Measurements from ENCODE around the gene RUVBL1.

The RUVBL1 gene

GRCh38 chr3:128133273-128133883, 9.8 kb upstream of the RUVBL1 start:
- peak; percentile 28 for DNase-seq (ENCODE audit: low spot score)

GRCh38 chr3:128131897-128132646, 8.5 kb upstream of the RUVBL1 start:
- no peak for DNase-seq (ENCODE audit: low spot score)

DNA sequence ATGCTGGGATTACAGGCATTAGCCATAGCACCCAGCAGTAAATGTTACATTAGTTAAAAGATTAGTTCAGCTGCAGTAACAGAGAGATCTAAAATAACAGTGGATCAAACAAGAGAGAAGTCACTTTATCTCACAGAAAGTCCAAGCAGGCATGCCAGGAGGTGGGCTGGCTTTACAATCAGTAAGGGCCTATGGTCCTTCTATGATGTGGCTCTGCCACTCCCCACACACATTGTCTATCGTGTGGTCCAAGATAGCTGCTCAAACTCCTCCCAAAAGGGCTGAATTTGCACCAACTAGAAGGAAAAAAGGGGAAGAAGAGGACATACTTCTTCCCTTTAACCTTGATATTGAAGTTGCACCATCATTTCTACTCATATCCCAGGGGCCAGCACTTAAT, 4.6 kb upstream of the RUVBL1 start:
- no peak for DNase-seq (ENCODE audit: low spot score)

DNA sequence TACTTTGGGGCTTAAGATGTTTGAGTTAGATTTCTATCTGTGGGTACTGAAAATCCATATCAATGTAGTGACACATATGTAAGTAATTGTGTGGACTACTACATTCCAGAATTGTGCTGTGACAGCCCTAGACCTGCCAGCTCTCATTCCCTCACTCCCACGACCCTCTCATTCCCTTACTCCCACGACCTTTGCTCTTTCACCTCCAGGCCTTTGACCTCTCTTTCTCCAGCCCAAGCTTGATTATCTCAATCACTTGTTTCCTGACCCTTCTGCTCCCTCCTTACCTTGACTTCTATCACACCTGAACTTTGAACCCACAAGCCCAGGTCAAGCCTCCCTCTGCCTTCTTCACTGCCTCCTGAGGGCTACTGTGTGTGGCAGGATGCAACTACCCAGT, 3.6 kb upstream of the RUVBL1 start:
- DNase-seq (ENCODE audit: low spot score), result no peak

DNA sequence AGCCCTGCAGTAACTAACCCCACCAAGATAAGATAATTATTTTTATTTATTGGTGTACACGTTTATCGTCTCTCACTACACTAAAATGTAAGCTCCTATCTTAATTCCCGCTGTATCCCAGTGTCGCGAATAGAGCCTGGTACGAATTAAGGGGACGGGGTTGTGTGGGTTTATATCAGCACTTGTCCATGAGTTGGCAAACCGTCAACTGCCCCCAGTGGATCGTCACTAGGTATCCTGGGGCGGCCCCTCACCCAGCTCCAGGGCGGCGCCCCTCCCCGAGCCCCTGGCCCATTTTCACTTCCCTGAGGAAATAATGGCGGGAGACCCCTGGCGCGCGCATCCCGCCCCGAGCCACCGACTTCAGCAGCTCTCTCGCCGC, 465 bp downstream of the RUVBL1 start:
- no peak for DNase-seq (ENCODE audit: low spot score)

- no peak for DNase-seq (ENCODE audit: low spot score)
Measured at GRCh38 chr3:128122013-128122412, 1.6 kb downstream of the RUVBL1 start.

DNA sequence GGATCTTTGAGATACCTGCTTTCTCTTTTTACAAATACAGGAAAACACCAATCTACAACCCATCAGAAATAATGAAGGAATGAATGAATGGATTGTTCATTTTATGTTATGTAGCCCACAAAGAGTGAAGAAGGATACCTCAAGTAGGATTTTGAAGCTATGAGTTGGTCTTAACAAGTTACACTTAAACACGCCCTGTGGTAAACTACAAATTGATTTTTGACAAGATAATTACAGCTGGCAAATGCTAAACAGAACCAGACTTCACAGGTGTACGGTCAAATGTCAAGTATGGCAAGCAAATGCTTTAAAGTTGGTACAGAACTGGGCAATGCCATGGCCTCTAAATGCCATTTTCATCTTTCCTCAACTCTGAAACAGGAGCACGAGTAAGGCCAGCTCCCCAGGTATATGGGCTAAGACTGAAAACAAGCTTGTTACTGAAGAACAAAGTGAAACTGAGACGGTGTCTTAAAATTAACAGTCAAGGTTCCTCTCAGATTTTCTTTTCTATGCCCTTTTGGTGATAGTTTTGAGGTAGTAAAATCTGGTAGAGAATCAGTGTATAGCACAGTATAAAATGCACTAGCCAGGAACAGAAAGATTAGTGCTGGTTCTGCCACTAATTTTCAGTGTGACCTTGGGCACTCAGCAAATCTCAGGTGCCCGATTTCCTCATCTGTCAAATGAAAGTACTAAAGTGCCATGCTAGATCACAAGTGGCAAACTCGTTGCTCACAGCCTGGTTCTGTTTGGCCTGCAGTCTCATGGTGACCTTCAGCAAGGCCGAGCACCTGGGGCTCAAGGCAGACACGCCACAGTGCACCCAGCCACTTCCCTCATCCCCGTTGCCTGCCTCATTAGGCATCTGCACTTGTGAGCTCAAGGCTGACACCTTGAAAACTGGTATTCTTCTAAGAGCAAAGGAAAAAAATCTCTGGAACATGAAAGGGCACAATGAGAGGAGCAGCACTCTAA, 9.5 kb downstream of the RUVBL1 start:
- no peak for DNase-seq (ENCODE audit: low spot score)

GRCh38 chr3:128112357-128112968, 11.1 kb downstream of the RUVBL1 start:
- DNase-seq (ENCODE audit: low spot score), result no peak

GRCh38 chr3:128111147-128111546, 12.5 kb downstream of the RUVBL1 start:
- DNase-seq (ENCODE audit: low spot score), result no peak

- no peak for DNase-seq (ENCODE audit: low spot score)
Measured at GRCh38 chr3:128107834-128108233, 15.8 kb downstream of the RUVBL1 start.

DNA sequence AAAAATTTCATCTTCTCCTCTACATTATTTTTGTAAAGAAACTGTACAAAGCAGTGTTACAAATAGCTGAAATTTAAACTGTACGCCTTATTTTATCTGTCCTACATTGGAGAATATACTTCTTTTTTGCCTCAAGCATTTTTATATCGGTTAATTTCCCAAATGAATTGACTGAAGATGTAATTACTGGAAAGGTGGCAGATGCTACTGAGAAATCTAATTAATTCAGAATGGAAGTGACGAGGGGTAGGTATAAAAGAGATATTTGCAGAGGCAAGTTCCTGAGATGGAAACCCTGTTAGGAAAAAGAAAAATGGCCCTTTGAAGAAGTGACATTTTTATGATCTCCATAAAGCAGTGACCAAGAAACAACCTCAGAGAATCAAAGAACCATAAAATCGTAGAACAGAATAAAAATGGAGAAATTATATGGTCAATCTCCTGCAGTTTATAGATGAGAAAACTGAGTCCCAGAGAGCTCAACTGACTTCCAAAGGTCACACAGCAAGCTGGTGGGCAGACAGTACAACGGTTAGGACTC, 20.4 kb downstream of the RUVBL1 start:
- DNase-seq (ENCODE audit: low spot score), result no peak

GRCh38 chr3:128100638-128101037, 23.0 kb downstream of the RUVBL1 start:
- DNase-seq (ENCODE audit: low spot score), result no peak

GRCh38 chr3:128100161-128100560, 23.5 kb downstream of the RUVBL1 start:
- peak; percentile 89 for DNase-seq (ENCODE audit: low spot score)

DNA sequence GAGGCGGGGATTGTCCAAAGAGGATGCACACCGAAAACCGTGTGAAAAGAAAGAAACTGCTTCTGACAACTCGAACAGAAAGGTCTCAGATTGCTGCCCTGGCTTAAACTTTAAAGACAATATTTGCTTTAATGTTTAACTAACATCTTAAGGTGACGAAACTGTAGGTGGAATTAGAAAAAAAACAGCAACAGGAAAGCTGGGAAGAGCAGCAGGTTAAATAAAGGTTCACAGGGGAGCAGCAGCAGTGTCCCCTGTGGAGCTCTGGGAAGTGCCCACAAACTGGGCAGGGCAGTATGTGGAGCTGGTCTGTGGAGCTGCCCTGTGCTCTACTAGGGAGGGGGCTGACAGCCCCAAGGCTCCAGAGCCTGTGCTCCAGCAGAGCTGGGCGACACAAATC, 25.4 kb downstream of the RUVBL1 start:
- no peak for DNase-seq (ENCODE audit: low spot score)

DNA sequence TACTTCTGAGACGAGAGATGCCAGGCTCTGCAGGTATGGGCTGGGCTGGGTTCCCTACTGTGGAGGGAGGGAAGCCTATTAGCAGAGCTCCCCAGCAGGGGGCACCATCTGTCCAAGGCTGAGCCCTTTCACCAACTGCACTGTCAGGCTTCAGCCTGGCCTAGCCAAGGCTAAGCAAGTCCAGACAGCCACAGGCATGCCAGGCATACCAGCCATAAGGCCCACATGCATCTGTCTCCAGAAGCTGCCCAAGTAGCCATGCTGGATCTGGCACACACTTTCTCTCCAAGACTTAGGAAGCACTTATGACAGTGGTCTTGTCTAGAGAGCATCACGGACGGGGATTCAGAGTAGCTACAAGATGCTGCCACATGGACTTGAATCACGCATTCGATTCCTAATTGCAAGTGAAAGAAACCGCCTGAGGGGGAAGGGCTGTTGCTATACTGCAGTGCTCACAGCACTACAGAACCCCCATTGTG, 28.3 kb downstream of the RUVBL1 start:
- peak; percentile 92 for DNase-seq (ENCODE audit: low spot score)

DNA sequence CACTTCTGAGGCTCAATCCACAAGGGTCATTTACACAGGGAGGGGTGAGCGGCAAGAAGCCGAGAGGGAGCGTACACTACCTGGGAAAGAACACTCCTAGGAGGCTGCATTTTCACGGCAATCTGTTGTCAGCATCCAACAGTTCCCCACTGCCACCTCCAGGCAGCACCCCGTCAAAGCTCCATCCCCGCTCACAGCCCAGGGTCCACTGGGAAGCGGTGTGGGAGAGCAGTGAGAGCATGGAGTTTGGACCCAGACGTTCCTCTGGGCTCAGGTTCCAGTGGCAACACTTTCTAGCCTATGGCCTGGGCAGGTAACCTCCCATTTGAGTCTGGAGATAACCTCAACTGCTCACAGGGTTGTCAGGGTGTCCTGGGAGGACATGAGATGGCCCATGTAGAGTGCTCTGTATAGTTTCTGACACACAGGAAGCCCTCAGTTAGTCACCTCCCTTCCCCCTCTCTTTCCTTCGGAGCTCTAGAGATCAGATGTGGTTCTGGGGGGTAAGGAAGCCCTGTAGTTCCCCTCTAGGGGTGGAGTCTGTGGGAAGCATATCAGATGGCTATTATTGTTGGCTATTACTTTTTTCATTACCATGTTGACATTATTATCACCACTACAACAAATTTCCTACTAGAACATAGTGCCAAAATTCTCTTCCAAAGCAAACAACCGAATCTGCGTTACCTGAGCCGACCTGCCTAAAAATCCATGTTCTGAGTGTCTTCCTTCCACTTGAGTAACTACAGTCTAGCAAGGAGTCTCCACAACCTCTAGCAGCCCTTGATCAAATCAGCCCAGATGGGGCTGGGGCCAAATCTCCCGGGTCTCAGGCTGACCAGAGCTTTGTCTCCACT, 29.1 kb downstream of the RUVBL1 start:
- no peak for DNase-seq (ENCODE audit: low spot score)

DNA sequence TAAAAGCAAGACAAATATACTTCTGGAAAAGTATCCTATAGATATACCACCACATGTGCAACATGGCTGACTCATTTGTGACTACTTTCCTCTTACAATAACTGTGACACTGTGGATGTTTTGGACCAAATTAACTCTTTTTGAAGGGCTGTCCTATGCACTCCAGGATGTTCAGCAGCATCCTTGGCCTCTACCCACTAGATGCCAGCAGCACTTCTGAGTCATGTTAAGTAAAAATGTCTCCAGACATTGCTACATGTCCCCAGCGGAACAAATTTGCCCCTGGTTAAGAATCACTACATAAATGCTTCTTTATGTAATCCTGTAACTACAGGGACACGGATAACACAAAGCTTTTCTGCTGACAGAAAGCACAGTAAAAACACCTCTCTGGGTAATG, 32.0 kb downstream of the RUVBL1 start:
- DNase-seq (ENCODE audit: low spot score), result no peak

DNA sequence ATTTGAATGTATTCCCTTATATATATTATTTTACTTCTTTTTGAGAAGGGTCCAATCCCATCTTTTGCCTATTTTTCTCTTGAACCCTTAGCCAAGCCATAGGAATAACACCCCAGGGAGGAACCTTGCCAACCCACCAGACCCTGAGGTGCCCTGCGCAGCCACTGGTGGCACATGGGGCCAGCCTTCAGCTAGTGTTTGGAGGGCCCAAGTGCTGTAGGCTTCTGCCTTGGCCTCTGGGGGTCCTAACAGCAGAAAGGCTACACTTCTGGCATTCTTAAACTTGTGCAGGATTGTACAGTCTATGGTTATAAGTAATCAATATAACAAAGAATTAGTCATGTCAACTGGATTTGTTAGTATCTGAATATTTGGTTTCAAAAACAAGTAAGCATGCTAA, 34.5 kb downstream of the RUVBL1 start:
- DNase-seq (ENCODE audit: low spot score), result no peak

- no peak for DNase-seq (ENCODE audit: low spot score)
Measured at GRCh38 chr3:128084675-128085021, 39.0 kb downstream of the RUVBL1 start.

DNA sequence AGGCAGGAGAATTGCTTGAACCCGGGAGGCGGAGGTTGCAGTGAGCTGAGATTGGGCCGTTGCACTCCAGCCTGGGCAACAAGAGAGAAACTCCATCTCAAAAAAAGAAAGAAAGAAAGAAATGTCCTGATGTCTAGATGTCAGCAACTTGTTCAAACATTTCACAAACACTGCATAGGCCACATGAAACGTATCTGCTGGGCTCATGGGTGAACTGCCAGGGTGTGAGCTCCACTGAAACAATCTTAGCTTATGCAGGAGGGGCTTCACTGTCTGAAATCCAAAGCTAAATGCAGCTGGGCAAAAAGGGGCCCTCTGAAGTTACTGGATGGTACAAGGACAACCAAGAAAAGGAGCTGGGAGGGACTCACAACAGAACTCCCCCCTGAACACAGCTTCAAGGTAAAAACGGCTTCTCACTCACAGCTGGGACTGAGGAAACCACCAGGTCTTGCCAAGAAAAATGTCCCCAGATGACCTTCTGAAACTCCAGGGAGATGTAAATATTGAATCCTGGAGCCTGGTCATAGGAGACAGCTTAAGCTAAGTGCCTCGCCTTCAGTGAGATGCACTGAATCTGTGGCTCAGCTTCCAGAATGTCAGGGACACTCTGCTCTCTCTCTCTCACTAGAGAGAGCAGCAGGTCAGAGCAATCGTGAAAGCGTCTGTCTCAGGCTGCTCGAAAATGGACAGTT, 39.5 kb downstream of the RUVBL1 start:
- no peak for DNase-seq (ENCODE audit: low spot score)

Data from pons (tissue), 1 donor.